Measurements from ENCODE around the gene CDC6.

CDC6 gene

GRCh38 chr17:40327735-40328385, 40.2 kb downstream of the CDC6 start:
- no peak for TF ChIP-seq SIN3A (IDR thresholded peaks at IDR 0.05; ENCODE audit: borderline replicate concordance, insufficient read depth, low read length)
- no peak for TF ChIP-seq POLR2AphosphoS5 (IDR thresholded peaks at IDR 0.05; ENCODE audit: low read depth, low read length)
- no peak for TF ChIP-seq TAF1 (IDR thresholded peaks at IDR 0.05; ENCODE audit: borderline replicate concordance, insufficient read depth, low read length)
- TF ChIP-seq REST (IDR thresholded peaks at IDR 0.05; ENCODE audit: insufficient read depth in 1 of 2, low read depth in 2 of 2, low read length in 2 of 2): no peak
- no peak for TF ChIP-seq FOXP2 (optimal IDR thresholded peaks at IDR 0.05; ENCODE audit: borderline replicate concordance, extremely low read depth, extremely low read length, insufficient read depth)

GRCh38 chr17:40328386-40328766, 40.7 kb downstream of the CDC6 start:
- TF ChIP-seq REST (IDR thresholded peaks at IDR 0.05; ENCODE audit: insufficient read depth in 1 of 2, low read depth in 2 of 2, low read length in 2 of 2) (no peak), FOXP2 (optimal IDR thresholded peaks at IDR 0.05; ENCODE audit: borderline replicate concordance, extremely low read depth, extremely low read length, insufficient read depth) (no peak), SIN3A (IDR thresholded peaks at IDR 0.05; ENCODE audit: borderline replicate concordance, insufficient read depth, low read length) (no peak), POLR2AphosphoS5 (IDR thresholded peaks at IDR 0.05; ENCODE audit: low read depth, low read length) (no peak), TAF1 (IDR thresholded peaks at IDR 0.05; ENCODE audit: borderline replicate concordance, insufficient read depth, low read length) (no peak)

GRCh38 chr17:40329839-40330794, 42.4 kb downstream of the CDC6 start:
- TF ChIP-seq TAF1 (IDR thresholded peaks at IDR 0.05; ENCODE audit: borderline replicate concordance, insufficient read depth, low read length) (no peak), FOXP2 (optimal IDR thresholded peaks at IDR 0.05; ENCODE audit: borderline replicate concordance, extremely low read depth, extremely low read length, insufficient read depth) (no peak), SIN3A (IDR thresholded peaks at IDR 0.05; ENCODE audit: borderline replicate concordance, insufficient read depth, low read length) (no peak), POLR2AphosphoS5 (IDR thresholded peaks at IDR 0.05; ENCODE audit: low read depth, low read length) (no peak), REST (IDR thresholded peaks at IDR 0.05; ENCODE audit: insufficient read depth in 1 of 2, low read depth in 2 of 2, low read length in 2 of 2) (no peak)

GRCh38 chr17:40330850-40331470, 43.3 kb downstream of the CDC6 start:
- TF ChIP-seq FOXP2 (optimal IDR thresholded peaks at IDR 0.05; ENCODE audit: borderline replicate concordance, extremely low read depth, extremely low read length, insufficient read depth): no peak
- no peak for TF ChIP-seq POLR2AphosphoS5 (IDR thresholded peaks at IDR 0.05; ENCODE audit: low read depth, low read length)
- no peak for TF ChIP-seq REST (IDR thresholded peaks at IDR 0.05; ENCODE audit: insufficient read depth in 1 of 2, low read depth in 2 of 2, low read length in 2 of 2)
- TF ChIP-seq SIN3A (IDR thresholded peaks at IDR 0.05; ENCODE audit: borderline replicate concordance, insufficient read depth, low read length): no peak
- no peak for TF ChIP-seq TAF1 (IDR thresholded peaks at IDR 0.05; ENCODE audit: borderline replicate concordance, insufficient read depth, low read length)

Measured in PFSK-1 (cell line).